GM19467 (cell line): Measurements from ENCODE around the gene FAS.

Source experiments
- ATAC-seq: cut with Tn5 transposase; IDR thresholded peaks from one replicate; pipeline ENCODE4 v1.9.1; 2021; ENCODE audit warnings: mild to moderate bottlenecking, moderate library complexity; ENCODE audit not compliant: unreplicated experiment

FAS gene

DNA sequence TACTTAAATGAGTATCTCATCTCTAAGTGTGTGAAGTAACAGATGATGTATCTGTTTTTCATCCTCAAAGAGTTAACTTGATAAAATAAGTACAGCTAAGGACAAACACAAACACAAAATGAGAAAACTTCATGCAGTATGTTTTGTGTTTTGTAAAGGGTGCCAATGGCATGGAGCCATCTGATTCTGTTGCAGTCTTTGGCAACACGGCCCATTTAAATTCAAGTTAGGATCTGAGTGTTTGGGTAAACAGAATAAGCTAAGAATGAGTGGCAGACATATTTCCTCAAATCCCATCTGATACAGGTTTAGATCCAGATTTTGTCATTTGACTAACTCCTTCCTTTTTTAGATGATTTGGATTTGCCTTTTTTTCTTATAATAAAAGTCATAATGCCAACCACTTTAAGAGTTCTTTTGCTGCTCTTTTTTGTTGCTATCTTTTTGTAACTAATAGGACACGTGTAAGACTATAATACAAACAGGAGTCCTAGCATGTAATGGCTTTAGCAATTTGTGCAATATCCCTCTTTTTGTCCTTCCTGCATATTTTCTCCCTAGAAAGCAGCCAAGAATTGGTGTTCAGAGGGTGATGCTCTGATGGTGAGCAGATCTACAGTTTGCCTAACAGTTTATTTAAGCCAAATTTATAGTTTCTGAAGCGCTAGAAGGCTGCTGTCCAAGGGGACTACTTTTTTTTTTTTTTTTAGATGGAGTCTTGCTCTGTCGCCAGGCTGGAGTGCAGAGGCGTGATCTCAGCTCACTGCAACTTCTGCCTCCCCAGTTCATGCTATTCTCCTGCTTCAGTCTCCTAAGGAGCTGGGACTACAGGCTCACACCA is 19.2 kb upstream of the FAS start:
- ATAC-seq, result no peak

GRCh38 chr10:88974012-88974411 is 16.6 kb upstream of the FAS start:
- ATAC-seq, result no peak

DNA sequence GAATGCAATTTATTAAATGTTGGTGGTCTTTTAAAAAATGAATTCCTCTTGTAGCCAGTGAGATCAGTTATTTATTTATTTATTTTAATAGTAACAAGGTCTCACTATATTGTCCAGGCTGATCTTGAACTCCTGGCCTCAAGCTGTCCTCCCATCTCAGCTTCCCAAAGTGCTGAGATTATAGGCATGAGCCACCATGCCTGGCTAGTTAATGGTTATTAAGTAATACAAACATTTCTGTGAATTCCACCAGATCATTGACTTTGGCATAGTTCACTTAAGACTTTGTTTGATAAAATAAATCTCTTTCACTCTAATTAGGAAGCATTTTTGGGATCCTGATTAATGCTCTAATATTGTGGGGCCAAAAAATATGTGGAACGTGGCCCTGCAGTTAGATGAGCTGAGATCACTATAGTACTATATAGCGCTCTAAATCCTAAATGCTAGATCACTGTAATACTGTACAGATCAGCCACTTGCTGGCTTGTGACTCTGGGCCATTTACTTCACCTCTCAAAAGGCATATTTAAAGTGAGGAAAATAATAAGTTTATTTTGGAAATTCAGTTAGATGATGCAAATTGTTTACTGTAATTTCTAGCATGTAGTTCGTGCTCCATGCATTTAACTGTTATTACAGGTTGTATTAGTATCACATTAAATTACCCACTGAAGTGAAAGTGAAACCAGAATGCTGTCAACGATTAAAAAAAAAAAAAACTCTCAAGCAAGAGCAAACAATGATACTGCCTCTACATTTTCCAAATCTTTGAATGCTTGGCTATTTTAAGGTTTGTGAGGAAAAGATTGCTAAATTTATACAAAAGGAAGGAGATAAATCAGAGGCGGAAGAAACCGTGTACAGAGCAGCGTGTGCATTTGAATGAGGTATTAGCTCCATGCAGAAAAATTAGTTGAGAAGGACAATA is 15.9 kb upstream of the FAS start:
- no peak for ATAC-seq

GRCh38 chr10:88975377-88975720 is 15.2 kb upstream of the FAS start:
- no peak for ATAC-seq

DNA sequence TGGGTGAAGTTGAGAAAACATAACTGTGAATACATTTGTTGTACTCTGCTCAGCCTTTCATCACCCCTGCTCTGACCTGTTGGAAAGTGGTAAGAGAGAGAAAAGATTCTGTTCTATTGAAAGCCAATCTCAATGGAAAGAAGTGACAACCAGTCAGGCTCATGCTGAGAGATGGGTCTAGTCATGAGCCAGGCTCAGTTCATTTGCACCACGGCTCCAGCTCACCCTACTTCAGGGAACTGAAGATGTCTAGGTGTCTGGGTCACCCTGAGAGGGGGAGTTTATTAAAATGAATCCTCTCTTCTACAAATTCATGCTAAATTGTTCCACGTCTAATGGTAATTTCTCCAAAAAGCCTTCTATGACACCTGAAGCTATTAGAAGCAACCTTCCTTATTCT is 12.1 kb upstream of the FAS start:
- ATAC-seq, result no peak

- ATAC-seq, result no peak
Measured at GRCh38 chr10:88979153-88979562, 11.4 kb upstream of the FAS start.

- no peak for ATAC-seq
Measured at GRCh38 chr10:88979603-88980002, 11.0 kb upstream of the FAS start.

DNA sequence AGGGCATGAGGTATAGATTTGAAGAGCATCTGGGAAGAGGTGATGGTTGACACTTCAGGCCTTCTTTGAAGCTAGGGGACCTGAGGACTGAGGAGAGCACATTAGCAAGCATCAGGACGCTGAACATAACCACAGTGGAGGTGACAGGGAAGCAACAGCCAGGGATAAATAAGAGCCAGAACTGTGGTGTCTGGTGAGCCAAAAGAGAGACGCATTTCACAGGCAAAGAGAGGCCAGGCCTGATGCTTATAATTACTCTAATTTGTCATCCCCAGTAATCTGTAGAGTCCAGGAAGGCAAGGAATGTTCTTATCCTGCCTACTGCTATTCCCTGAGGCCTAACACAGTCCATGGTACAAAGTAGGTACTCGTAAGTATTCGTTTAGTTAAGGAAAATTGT is 10.4 kb upstream of the FAS start:
- ATAC-seq, result no peak

GRCh38 chr10:88980800-88981199 is 9.8 kb upstream of the FAS start:
- ATAC-seq, result no peak

DNA sequence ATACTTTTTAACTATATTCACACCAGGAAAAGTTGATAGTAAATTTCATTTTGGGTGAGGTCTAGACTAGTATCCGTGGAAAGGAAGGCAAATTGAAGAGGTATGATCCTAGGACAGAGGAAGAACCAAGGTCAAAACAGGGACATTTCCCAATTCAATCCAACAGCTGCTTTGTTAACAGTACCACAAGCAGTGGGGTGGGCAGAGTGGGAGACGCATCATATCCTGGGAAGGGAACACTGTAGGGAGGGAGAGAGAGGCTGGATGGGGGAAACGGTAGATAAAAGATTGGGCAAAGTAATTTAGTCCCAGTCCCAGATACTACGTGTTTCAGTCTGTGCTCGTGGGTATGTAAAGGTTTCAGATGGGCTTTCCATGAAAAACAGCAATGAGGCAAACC is 9.2 kb upstream of the FAS start:
- no peak for ATAC-seq

DNA sequence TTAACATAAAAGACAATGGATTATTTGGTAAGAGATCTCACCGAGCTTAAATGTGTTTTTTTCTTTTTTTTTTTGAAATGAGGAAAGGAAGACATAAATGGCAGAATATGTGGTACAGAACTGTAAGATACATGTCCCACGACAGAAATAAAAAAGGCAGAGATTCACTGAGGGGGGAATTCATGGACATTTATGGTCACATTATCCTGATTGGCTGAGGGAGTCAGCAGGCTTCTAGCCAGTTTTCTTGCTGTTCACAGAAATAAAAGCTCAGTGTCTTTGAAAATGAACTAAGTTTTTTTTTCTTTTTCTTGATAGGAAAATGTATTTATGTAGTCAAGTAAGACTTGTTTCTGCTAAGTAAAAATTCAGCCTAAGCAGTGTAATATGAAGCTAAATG is 8.2 kb upstream of the FAS start:
- no peak for ATAC-seq

- ATAC-seq, result no peak
Measured at GRCh38 chr10:88983206-88983605, 7.4 kb upstream of the FAS start.

GRCh38 chr10:88983939-88984338 is 6.7 kb upstream of the FAS start:
- no peak for ATAC-seq

DNA sequence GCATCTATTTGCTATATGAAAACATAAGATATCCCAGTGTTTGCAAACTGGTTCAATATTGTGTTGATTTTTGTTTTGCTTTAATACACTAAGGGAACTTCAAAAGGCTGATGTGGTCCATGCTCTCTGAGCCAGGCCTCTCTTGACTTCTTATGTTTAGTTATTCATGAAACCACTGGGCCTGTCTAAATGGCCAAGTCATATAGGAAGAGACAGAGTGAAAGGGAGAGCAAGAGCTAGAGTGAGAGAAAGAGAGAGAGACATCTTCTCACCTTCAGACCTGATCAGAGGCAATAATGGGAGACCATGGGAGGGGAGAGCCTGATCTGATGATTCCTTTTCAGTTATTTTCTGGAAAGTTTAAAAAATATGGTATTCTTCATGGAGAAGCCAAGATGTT is 6.1 kb upstream of the FAS start:
- ATAC-seq, result no peak

- no peak for ATAC-seq
Measured at GRCh38 chr10:88986549-88987242, 3.9 kb upstream of the FAS start.

GRCh38 chr10:88987243-88987725 is 3.3 kb upstream of the FAS start:
- no peak for ATAC-seq

DNA sequence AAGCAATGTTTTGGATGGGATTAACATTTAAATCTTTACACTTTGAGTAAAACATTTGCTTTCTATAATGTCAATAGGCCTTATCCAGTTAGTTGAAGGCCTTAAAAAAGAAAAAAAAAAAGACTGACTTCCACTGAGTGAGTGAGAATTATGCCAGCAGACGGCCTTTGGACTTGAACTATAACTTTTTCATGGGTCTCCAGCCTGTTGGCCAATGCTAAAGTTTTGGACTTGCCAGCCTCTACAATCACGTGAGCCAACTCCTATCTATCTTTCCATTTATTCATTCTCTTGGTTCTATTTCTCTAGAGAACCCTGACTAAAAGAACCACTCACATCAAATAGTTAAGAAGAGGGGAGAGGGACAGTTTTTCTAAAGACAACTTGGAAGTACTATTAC is 2.8 kb upstream of the FAS start:
- no peak for ATAC-seq

- ATAC-seq, result no peak
Measured at GRCh38 chr10:88989423-88989822, 1.2 kb upstream of the FAS start.

- peak; percentile 11 for ATAC-seq
Measured at GRCh38 chr10:88989824-88990383, 694 bp upstream of the FAS start.

DNA sequence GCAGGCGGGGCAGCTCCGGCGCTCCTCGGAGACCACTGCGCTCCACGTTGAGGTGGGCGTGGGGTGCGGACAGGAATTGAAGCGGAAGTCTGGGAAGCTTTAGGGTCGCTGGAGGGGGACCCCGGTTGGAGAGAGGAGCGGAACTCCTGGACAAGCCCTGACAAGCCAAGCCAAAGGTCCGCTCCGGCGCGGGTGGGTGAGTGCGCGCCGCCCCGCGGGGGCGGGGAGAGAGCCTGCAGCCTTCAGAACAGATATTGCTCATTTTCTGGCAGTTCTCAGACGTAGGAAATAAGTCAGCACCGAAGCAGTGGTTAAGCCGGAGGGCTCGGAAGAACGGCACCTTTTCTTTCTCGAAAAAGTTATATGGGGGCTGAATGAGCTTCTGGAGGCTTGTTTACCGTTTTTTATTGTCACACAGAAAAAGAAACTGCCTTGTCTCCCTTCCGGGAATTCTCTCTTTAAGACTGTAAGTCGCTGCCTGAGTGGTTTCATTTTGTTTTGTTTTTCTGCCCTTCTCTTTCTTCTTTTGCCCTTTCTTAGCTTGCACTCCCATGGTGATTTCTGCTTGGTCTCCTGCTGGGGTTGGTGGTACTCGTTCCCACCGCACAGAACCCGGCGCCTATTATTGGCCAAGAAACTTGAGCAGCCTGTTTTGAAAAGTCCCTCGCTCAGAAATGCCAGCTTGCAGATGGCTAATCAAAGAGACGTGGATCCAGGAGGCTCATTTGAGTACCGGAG is 732 bp downstream of the FAS start:
- ATAC-seq, result peak; percentile 34
